Stimulated activated CD4-positive, alpha-beta T cell treated with anti-CD3 and anti-CD28 coated beads, Interleukin-12 subunit alpha, Interleukin-12 subunit beta, amount 100 ng/mL, for 48 hours (primary cell): ENCODE data around the gene ATRNL1.

Experiments
- DNase-seq, 3 donors: peaks; one replicate each; pipeline ENCODE4 v3.0.0-alpha.2; 2020; ENCODE audit warnings: low read depth in 2 of 3, low spot score in 1 of 3

Gene ATRNL1

DNA sequence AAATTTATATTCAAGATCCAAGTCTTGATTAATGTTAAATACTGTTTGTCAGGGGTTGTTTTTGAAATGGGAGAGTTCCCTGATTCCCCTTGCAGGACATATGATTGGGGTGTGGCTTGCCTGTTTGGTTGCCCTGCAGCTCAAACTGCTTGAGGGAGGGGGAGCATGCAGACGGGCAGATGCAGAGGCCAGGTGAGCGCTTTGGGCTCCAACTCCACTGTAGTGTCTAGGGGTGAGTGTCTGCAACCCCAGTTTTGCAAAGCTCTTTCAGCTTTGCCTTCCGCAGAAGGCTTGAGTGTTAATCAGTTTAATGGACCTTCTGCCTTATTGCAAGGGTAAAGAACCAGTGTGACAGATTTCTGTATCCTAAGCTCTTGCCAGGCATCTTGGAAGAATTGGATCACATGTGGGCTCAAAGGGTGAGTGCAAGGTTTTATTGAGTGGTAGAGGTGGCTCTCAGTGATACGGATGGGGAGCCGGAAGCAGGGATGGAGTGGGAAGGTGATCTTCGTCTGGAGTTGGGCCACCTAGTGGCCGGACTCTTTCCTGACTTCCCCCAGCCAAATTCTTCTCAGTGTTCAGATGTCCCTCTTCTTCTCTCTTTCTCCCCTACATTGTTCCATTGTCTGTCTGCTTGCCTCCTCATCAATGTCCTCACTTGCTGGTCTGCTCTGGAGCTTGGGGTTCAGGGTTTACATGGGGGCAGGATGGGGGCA, 479.7 kb downstream of the ATRNL1 start:
- DNase-seq = no peak

DNA sequence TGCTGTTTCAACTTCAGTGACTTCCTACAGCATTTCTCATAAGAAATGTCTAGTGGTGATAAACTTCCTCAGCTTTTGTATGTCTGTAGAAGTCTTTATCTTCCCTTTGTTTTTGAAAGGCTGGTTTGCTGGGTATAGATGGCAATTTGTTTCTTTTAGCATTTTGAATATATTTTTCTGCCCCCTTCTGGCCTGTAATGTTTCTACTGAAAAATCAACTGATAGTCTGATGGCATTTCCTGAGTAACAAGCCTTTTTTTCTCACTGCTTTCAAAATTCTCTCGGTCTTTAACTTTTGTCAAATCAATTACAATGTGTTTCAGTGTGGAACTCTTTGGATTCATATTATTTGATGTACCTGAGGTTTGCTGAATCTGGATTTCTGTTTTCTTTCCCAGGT, 487.1 kb downstream of the ATRNL1 start:
- no peak for DNase-seq

DNA sequence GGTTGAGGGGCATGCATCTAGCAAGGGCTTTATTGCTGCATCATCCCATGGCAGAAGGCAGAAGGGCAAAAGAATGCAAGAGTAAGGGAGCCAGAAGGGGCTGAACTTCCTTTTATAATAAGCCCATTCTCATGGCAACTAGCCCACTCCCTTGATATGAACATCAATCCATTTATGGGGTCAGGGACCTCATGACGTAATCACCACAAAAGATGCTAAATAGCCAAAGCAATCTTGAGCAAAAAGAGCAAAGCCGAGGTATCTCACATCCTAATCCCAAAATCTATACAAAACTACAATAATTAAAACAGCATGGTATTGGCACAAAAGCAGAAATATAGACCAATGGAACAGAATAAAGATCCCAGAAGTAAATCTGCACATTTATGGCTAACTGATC, 499.9 kb downstream of the ATRNL1 start:
- DNase-seq = no peak

DNA sequence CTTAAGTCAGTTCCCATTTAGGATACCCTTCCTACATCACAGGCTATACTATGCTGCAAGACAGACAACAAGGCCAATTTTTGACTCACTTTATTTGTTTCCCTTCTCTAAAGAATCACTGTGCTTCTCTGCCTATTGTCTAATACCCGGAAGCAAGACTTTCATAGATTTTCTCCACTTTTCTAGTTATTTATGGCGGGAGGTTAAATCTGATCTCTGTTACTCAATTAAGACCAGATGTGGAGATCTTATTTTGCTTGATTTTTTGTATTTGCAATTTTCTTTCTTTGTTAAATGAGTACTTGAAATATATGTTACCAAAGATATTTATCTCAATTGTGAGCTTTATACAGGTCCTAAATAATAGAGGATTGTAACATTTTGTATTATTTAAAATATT, 511.5 kb downstream of the ATRNL1 start:
- DNase-seq = no peak

DNA sequence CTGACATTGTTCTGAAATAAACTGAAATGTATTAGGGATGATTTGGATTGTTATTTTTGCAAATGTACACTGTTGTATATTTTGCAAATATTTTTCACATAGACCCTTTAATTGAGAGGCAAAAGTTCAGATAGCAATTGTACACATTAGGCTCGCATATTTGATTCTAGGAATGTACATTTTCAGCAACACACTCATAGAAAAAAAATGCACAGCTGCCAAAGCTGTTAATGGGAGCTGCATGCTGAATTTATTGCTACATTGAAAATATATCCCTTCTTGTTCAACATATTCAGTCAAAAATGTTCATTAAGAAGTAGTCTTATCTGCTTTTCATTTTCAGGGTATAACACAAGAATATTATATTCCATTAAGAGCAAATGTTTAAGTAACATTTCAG, 512.9 kb downstream of the ATRNL1 start:
- DNase-seq = no peak

DNA sequence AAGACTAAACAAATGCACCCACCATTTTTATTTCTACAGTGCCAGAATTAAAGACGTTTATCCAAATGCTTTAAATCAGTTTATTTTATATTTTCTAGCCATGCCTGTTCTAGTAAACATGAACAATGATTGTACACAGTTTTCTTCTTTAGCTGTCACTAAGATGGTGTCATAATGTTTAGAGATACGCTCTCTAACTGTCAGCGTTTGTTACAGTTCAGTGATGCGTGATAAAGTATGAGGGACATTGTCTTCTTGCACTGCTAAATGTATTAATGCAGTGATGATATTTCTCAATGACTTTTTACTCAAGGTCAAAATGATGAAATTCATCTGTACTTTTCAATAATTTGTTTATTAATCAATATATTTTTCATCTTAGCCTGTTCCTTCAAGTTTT, 513.6 kb downstream of the ATRNL1 start:
- no peak for DNase-seq

DNA sequence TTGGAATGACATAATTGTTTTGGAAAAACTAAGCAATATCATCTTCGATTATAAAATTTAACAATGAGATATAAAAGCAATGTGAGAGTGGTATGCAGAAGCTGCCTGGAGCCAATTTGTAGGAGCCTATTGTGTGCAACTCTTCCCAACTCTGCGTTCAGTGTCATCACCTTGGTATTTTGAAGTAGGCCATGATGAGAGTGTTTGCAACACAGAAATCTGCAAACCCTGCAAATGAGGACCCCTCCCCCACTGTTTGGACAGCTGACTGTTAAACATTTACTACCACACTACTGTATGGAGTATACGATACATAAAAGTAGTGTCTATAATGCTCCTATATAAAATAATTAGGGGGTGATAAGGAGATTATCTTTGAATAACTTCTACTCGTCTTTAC, 531.3 kb downstream of the ATRNL1 start:
- DNase-seq = no peak

DNA sequence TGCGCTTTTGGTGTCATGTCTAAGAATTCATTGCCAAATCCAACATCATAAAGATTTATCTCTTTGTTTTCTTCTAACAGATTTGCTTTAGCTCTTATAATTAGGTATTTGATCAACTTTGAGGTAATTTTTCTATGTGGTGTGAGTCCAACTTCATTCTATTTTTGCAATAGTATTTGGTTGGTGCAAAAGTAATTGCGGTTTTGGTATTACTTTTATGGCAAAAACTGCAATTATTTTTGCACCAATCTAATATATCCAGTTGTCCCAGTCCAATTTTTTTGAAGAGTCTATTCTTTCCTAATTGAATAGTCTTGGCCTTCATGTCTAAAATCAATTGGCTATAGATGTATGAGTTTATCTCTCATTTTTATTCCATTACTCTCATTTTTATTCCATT, 535.5 kb downstream of the ATRNL1 start:
- DNase-seq = no peak

DNA sequence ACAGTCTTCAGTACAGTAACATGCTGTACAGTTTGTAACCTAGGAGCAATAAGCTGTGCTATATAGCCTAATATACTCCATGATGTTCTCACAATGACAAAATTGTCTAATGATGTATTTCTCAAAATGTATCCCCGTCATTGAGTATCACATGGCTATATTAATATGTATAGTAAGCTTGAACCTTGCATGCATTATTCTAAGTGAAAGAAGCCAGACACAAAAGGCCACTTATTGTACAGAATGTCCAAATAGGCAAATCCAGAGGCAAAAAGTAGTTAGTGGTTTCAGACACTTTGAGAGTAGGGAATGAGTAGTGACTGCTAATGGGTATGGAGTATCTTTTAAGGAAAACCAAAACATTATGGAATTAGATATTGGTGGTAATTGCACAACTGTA, 545.1 kb downstream of the ATRNL1 start:
- no peak for DNase-seq

DNA sequence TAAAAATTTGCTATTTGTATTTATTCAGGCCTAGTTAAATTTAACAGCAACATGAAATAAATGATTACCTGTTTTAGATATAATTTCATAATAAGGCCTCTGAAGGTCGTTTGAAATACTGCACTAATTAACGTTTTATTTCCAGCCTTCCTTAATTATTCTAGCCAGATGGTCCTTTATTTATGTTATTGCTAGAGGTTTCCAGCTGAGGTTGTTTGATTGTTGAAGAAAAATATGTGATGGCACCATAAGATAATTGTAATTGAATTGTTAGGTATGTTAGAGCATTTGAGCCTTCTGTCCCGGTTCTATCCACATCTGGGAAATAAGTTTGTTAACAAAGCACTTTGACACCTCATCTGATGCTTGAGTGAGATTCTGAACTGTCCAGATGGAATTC, 556.1 kb downstream of the ATRNL1 start:
- no peak for DNase-seq

DNA sequence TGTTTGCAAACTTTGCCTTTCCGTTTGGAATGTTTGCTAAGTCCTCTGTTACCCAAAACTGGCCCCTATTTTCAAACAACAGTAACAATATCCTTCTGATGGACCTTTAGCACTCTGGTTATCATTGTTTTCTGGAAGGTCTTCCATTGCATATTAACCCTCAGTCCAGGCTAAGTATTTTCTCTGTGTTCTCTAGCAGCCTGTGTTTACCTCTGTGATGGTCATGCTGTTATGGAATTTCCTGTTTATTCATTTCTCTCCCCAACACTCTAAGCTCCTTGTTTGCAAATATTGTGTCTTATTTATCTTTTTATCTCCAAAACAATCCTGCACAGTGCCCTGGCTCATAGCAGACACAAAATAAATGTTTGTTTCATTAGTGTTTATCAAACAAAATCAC, 560.3 kb downstream of the ATRNL1 start:
- no peak for DNase-seq

DNA sequence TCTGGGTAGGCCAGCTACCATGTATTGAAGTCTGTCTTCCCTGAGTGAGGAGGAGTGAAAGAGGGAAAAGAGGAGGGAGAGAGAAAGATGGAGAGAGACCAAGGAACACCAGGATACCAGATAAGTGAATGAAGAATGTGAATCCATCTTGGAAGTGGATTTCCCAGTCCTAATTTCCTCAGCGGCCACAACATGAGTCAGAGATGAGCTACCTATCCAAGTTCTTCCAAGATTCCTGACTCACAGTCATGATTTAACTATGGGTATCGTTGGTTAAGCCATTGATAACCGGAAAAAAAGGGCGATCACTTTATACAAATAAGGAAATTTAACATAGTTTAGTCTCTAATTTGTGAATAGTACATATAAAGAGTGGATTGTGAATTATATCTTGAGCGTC, 561.8 kb downstream of the ATRNL1 start:
- no peak for DNase-seq

DNA sequence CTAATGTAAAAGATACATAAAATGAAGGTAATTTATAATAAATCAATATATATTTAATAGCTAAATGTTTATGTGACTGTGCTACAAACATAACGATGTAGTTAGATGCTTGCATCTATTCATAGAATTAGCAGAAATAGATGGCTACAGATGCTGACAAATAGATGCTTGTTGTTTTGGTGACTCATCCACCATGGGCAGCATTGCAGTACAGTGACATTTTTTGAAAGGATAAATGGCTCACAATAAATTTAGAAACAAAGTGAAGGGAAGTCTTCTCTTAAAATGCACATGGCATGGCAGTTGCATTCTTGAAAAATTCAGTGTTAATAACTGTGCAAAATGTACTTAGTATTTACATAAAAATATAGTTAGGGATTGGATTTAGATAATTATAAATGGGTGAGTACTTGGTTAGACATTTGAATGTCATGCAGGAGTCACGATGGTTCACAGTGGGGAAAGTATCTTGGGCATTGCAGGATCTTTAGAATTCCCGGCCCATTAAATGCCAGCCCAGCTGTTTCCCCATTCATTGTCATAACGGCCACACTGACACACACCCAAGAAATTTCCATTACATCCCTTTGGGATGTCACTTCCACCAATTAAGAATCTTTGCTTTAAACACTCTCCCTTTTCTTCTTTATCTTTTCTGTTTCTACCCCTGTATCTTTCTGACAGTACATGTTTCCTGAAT, 564.1 kb downstream of the ATRNL1 start:
- DNase-seq = no peak

DNA sequence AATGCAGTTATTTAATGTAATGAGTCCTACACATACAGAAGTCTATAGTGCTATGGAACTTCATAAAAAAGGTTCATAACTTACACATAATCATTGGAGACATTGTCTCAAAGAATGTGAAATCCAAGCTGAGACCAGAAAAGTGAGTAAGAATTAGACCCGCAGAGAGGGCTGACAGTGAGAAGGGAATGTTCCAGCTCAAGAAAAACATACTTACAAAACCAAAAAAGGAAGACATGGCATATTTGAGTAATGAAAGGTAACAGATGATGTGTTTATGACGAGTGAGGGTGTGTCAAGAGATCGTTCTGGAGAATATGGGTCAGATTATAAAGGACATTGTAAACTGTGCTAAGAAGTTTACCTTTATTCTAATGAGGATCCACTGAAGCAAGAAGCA, 566.5 kb downstream of the ATRNL1 start:
- no peak for DNase-seq

DNA sequence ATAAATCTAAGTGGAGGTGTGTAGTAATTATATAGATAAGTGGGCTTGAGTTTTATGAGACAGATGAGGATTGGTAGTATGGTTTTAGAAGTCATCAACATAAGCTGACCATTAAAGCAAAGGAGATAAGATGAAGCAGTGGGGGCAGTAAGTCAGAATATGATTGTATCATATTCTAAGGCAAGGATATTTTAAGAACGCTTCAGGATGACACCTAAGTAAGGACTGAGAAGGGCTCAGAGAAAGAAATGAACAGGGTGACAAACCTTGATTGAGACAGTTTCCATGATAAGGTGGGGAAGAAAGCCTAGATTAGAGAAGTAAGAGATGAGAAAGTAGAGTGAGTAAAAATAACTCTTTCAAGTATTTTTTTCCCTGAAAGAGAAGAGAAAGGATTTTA, 567.2 kb downstream of the ATRNL1 start:
- no peak for DNase-seq

DNA sequence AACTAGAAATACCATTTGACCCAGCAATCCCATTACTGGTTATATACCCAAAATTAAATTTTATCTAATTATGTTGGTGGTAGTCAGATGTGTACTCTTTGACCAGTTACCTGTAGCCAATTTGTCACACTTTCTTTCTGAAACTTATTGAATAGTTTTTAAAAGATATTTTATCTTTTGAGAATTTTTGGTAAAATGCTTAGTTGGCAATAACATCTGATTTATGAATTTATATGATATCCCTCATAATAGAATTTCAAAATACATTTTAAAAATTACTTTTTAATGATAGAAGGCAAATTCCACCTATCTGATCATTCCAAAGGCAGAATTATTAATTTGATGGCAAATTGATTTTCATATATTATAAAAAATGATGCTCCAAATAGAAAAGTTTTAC, 569.3 kb downstream of the ATRNL1 start:
- DNase-seq = no peak

DNA sequence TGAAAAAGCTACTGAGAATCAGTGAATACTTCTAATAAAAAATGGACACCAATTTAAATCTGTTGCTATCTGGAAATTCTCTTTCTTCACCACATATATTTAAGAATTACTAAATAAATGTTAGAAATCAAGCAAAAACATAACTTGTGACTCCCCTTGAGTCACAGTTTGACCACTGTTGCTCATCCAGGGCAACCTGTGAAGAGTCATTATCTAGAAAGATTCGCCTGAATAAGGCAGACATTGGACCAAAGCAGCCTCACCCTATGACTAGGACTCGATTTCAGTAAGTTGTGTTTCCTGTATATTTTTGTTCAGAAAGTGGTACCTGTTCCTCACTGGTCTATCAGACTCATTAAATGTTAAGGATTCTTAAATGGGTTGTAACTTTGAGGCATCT, 572.4 kb downstream of the ATRNL1 start:
- DNase-seq = no peak

DNA sequence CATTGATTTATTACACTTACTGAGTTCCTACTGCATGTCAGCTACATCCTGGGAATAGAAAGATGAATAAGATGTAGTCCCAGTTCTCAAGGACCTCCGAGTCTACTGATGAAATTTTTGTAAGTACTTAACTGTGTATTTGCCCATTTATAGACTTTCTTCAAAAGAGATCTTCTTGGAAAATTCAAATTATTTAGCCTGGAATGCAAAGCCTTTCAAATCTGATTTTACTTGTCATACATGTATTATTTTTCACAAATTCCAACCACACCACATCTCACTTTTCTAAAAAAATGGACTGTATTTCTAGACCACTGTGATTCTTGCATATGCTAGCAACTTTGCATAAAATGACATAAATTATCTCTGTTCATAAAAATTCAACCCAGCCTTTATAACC, 581.3 kb downstream of the ATRNL1 start:
- no peak for DNase-seq

DNA sequence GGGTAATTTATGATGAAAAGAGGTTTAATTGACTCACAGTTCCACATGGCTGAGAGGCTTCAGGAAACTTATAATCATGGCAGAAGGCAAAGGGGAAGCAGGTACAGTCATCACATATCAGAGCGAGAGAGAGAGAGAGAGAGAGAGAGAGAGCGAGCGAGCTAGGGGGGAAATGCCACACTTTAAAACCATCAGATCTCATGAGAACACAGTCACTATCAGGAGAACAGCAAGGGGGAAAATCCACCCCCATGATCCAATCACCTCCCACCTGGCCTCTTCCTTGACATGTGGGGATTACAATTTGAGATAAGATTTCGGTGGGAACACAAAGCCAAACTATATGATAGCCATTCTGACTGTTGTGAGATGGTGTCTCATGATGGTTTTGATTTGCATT, 603.6 kb downstream of the ATRNL1 start:
- DNase-seq = no peak

DNA sequence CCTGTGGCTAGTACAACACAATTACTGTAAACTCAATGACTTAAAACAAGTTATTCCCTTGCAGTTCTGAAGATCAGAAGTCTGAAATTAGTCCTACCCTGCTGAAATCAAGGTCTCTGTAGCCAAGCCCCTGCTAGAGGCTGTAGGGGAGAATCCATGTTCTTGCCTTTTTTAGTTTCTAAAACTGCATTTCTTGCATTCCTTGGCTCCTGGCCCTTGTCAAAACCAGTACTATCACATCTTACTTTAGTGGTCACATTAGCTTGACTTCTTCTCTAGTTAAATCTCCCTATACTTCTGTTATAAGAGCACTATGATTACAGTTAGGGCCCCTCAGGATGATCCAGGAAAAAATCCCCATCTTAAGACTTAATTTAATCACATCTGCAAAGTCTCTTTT, 612.9 kb downstream of the ATRNL1 start:
- DNase-seq = no peak

DNA sequence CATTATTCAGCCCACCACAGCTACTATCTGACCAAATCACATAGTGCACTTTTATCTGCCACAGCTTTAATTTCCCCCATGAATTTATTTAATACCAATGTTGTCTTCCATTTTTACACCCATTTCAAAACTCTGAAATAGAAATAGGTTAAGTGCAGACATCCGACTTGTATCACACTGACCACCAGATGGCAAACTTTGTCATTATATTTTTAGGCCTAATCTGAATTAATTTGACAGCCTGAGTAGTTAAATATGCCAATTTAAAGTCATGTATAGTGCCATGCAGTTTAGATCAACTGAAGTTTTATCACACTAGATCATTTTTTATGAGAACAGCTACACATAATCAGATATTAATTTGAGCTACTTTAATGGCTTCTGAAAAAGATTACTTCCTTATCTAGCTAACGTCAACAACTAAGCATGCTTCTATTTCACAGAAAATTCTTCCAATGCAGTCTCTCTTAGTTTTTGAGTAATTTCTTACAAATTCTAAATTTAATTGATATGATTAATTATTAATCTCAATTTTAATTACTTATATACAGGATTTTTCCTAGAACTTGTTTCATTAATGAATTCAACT, 613.4 kb downstream of the ATRNL1 start:
- DNase-seq = no peak

DNA sequence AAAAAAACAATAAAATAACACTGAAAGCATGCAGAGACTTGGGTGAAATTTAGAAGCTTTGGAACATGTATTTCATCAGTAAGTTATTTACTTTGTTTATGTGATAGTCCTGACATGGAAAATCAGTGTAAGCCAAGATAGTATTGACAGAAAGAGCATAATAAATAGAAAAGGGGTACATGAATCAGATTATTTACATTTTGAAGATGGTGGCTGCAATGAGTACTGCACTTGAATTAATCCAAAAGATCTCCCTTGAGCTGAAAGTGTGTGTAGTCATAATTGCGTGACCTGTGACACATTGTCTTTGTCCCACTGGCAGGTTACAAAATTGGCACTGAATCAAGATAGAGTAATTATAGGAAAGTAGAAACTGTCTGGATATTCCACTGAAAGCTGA, 617.0 kb downstream of the ATRNL1 start:
- no peak for DNase-seq

DNA sequence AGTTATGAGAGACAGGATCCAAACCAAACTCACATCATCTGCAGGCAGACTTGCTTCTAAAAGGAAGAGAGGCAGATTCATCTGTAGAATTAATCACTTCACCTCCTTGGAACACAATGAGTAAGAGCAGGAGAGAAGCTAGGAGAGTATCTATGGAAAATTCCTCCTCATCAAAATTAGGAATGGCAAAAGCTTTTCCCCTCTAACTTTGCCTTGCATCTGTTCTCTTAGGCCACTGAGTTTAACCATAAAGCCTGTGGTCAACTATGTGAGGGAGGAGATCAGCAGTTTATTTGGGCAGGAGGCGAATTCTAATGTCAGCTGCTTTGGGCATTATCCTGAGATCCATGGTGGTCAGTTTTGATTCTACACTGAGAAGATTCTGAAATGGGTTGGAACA, 618.1 kb downstream of the ATRNL1 start:
- no peak for DNase-seq
